Epidermal melanocyte (primary cell): ENCODE measurements around the gene RAPGEF6.
"Not testable (repeated sequence)": the region's sequence is repeated elsewhere in the genome, so short reads cannot be mapped to it uniquely, and the experiment has no call there.

ENCODE experiments used
- DNase-seq: peaks from one replicate; pipeline ENCODE4 v3.0.0; 2011; ENCODE audit warnings: low spot score; ENCODE audit not compliant: insufficient read length

The RAPGEF6 gene

GRCh38 chr5:131389869-131390265 lies 245.2 kb downstream of the RAPGEF6 start:
- no peak for DNase-seq

- no peak for DNase-seq
Measured at GRCh38 chr5:131389096-131389868, 245.7 kb downstream of the RAPGEF6 start.

- no peak for DNase-seq
Measured at GRCh38 chr5:131387255-131387654, 247.8 kb downstream of the RAPGEF6 start.

GRCh38 chr5:131386779-131387178 lies 248.2 kb downstream of the RAPGEF6 start:
- no peak for DNase-seq

- no peak for DNase-seq
Measured at GRCh38 chr5:131386124-131386523, 248.9 kb downstream of the RAPGEF6 start.

- DNase-seq = no peak
Measured at GRCh38 chr5:131384616-131385214, 250.3 kb downstream of the RAPGEF6 start.

GRCh38 chr5:131384173-131384572 lies 250.9 kb downstream of the RAPGEF6 start:
- DNase-seq = no peak

GRCh38 chr5:131382407-131383395 lies 252.3 kb downstream of the RAPGEF6 start:
- DNase-seq = no peak

- DNase-seq = no peak
Measured at GRCh38 chr5:131381777-131382176, 253.3 kb downstream of the RAPGEF6 start.

GRCh38 chr5:131381021-131381420 lies 254.0 kb downstream of the RAPGEF6 start:
- no peak for DNase-seq

- DNase-seq = not testable (repeated sequence)
Measured at GRCh38 chr5:131380238-131380637, 254.8 kb downstream of the RAPGEF6 start.

- no peak for DNase-seq
Measured at GRCh38 chr5:131379723-131380122, 255.3 kb downstream of the RAPGEF6 start.

GRCh38 chr5:131378721-131379541 lies 256.1 kb downstream of the RAPGEF6 start:
- no peak for DNase-seq

GRCh38 chr5:131377785-131378325 lies 257.2 kb downstream of the RAPGEF6 start:
- DNase-seq = no peak

GRCh38 chr5:131377346-131377745 lies 257.7 kb downstream of the RAPGEF6 start:
- no peak for DNase-seq

GRCh38 chr5:131375351-131375750 lies 259.7 kb downstream of the RAPGEF6 start:
- no peak for DNase-seq
